Smooth muscle cell (in vitro differentiated cells): ENCODE results near the gene CREG2. TPM values are rescaled to one million over a fixed set of nuclear protein-coding genes. Genes with fewer than 3 reads are reported as not detected.

Experiments
- DNase-seq: peaks from one replicate; lab custom pipeline; 2025; ENCODE audit not compliant: unreplicated experiment; lab: John Stamatoyannopoulos, UW
- H2AFZ ChIP-seq: fragments of 200-600 bp; sonication (generic); 2 replicates; pipeline ENCODE4 v1.6.0; 2016; ENCODE audit warnings: antibody characterized with exemption, low read depth, mild to moderate bottlenecking
- H3F3A ChIP-seq: fragments of 200-600 bp; sonication (generic); 2 replicates; pipeline ENCODE4 v1.6.0; 2017; ENCODE audit warnings: antibody characterized with exemption, low read depth
- H3K27ac ChIP-seq: fragments of 200-600 bp; sonication (generic); 2 replicates; pipeline ENCODE4 v1.5.1; 2016; ENCODE audit warnings: low read depth, mild to moderate bottlenecking
- H3K27me3 ChIP-seq: fragments of 200-600 bp; sonication (generic); 2 replicates; pipeline ENCODE4 v1.6.1; 2016; ENCODE audit warnings: low read depth, mild to moderate bottlenecking
- H3K36me3 ChIP-seq: fragments of 200-600 bp; sonication (generic); 2 replicates; pipeline ENCODE4 v1.5.1; 2016; ENCODE audit warnings: low read depth
- H3K4me1 ChIP-seq: fragments of 200-600 bp; sonication (generic); 2 replicates; pipeline ENCODE4 v1.5.1; 2016; ENCODE audit warnings: low read depth
- H3K4me2 ChIP-seq: fragments of 200-600 bp; sonication (generic); 2 replicates; pipeline ENCODE4 v1.6.0; 2016; ENCODE audit warnings: mild to moderate bottlenecking
- H3K4me3 ChIP-seq: fragments of 200-600 bp; sonication (generic); 2 replicates; pipeline ENCODE4 v1.5.1; 2016; ENCODE audit warnings: mild to moderate bottlenecking
- H3K79me2 ChIP-seq: fragments of 200-600 bp; sonication (generic); 2 replicates; pipeline ENCODE4 v1.6.0; 2016; ENCODE audit warnings: low read depth, mild to moderate bottlenecking
- H3K9ac ChIP-seq: fragments of 200-600 bp; sonication (generic); 2 replicates; pipeline ENCODE4 v1.6.0; 2016; ENCODE audit warnings: low read depth
- H3K9me3 ChIP-seq: fragments of 200-600 bp; sonication (generic); replicated peaks from 2 replicates; pipeline ENCODE4 v1.5.1; 2016; ENCODE audit warnings: low read depth
- H4K20me1 ChIP-seq: fragments of 200-600 bp; sonication (generic); 2 replicates; pipeline ENCODE4 v1.6.0; 2016; ENCODE audit warnings: low read depth
- WGBS: methylation state at CpG from one replicate; pipeline ENCODE4 v1.1.7; 2016; ENCODE audit warnings: low lambda C conversion rate; 5-methylcytosine and 5-hydroxymethylcytosine counted together
- polyA plus RNA-seq: library from polyadenylated mRNA; unstranded; fragments of >200 nt; fragmentation: Nextera tagmentation; extraction: Ambion mirVana; gene quantifications from 2 replicates; pipeline ENCODE4 v1.2.1, GENCODE V29; 2016
- total RNA-seq: library from RNA; depleted of rRNA; stranded (reverse); fragments of >200 nt; gene quantifications from 2 replicates; pipeline ENCODE4 v1.2.3, GENCODE V29; 2014
- TF ChIP-seq, protein P1 (sequence below): fragments of 200-600 bp; sonication (generic); IDR thresholded peaks from 2 replicates; pipeline ENCODE4 v1.5.1; 2017; ENCODE audit warnings: borderline replicate concordance, mild to moderate bottlenecking, antibody characterized with exemption; ENCODE audit not compliant: insufficient read depth, poor library complexity, severe bottlenecking

The CREG2 gene
- total and polyA plus RNA-seq, 2 experiments from 2014 or later, result 0.62 to 1.2 TPM

DNA sequence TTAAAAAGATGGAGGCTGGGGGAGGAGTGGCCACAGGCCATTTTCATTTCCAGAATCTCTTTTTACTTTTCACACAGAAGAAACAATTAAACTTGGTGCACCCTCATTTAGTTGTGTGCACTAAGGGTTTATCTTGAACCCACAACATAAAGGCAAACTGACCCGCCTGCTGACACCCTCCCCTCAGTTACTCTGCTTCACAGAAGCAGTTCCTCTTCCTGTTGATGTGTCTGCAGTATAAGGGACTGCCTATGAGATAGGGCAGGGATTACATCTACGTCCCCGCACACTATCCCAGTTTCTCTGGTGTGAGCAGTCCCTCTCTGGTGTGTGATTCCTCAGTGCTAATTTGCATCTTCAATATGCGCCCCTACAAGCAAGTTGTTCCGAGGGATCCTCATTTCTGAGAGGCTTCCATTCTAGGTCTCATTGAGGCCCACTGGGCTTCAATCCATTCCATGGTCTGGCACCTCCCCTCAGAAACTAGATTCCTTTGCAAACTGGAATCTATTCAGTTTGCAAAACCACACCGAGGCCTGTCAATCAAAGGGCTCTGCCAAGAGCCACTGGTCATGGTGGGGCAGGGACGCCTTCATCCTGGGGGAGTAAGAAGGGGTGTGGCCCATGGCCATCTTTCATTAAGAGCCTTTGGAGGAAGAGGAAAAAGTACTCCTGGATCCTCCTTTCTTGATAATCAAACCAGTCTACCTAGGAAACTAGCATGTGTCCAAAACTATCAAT is 12.3 kb downstream of the CREG2 start:
- Histone ChIP-seq H2AFZ (no peak overlapping the region), H3K79me2 (no peaks in the 10 kb centered on the region), H3K4me2 (no peak overlapping the region), H3K4me1 (no peaks in the 10 kb centered on the region), H3K9ac (no peak overlapping the region), H3K4me3 (no peak overlapping the region), H3K27me3 (no peaks in the 10 kb centered on the region), H3K9me3 (no peaks in the 10 kb centered on the region), H3K36me3 (no peaks in the 10 kb centered on the region), H3F3A (no peaks in the 10 kb centered on the region), H4K20me1 (no peaks in the 10 kb centered on the region), H3K27ac (no peak overlapping the region)
- TF ChIP-seq, protein P1, sequence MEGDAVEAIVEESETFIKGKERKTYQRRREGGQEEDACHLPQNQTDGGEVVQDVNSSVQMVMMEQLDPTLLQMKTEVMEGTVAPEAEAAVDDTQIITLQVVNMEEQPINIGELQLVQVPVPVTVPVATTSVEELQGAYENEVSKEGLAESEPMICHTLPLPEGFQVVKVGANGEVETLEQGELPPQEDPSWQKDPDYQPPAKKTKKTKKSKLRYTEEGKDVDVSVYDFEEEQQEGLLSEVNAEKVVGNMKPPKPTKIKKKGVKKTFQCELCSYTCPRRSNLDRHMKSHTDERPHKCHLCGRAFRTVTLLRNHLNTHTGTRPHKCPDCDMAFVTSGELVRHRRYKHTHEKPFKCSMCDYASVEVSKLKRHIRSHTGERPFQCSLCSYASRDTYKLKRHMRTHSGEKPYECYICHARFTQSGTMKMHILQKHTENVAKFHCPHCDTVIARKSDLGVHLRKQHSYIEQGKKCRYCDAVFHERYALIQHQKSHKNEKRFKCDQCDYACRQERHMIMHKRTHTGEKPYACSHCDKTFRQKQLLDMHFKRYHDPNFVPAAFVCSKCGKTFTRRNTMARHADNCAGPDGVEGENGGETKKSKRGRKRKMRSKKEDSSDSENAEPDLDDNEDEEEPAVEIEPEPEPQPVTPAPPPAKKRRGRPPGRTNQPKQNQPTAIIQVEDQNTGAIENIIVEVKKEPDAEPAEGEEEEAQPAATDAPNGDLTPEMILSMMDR, result no peak
- 88% methylated on average over 7 of the region's 7 CpGs for WGBS
- DNase-seq, result no peak

DNA sequence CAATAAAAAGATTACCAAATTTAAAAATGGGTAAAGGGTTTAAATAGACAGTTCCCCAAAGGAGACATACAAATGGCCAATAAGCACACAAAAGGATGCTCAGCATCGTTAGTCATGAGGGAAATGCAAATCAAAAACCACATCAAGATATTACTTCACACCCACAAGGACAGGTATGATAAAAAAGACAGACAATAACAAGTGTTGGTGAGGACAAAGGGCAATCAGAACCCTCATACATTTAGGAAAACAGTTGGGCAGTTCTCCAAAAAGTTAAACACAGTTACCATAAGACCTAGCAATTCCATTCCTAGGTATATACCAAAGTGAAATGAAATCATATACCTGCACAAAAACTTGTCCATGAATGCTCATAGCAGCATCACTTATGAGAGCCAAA is 14.5 kb downstream of the CREG2 start:
- 59% methylated on average over 1 of the region's 1 CpG for WGBS
- H3K9me3 ChIP-seq, result no peaks in the 10 kb centered on the region
- no peaks in the 10 kb centered on the region for H3K27me3 ChIP-seq
- no peaks in the 10 kb centered on the region for H4K20me1 ChIP-seq
- H3K9ac ChIP-seq, result no peak overlapping the region
- H3K36me3 ChIP-seq, result no peaks in the 10 kb centered on the region
- TF ChIP-seq, protein P1, result no peak
- H3K79me2 ChIP-seq, result no peaks in the 10 kb centered on the region
- no peak overlapping the region for H3K27ac ChIP-seq
- no peaks in the 10 kb centered on the region for H3F3A ChIP-seq
- no peak overlapping the region for H3K4me2 ChIP-seq
- no peaks in the 10 kb centered on the region for H3K4me1 ChIP-seq
- H3K4me3 ChIP-seq, result no peak overlapping the region
- DNase-seq, result no peak
- no peak overlapping the region for H2AFZ ChIP-seq

DNA sequence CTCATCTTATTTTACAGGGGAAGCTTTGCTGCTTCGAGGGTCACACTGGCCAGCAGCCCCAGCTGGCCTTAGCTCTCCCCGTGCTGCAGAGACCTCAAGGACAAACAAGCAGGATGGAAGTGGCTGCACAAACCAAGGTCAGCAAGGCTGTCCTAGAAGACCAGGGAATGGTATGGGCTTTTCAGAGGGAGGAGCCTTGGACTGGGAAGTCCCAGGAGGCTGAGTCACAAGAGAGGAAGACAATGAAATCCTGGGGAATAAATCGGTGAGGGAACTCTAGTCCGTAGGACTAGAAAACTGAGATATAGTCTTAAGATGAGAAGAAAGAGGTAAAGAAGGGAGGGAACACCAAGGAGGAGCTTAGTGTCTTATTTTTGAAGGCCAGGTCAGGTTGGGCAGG is 15.7 kb downstream of the CREG2 start:
- H3K9me3 ChIP-seq, result no peaks in the 10 kb centered on the region
- 86% methylated on average over 4 of the region's 4 CpGs for WGBS
- H3K4me3 ChIP-seq, result no peak overlapping the region
- H3K36me3 ChIP-seq, result no peaks in the 10 kb centered on the region
- H3K4me1 ChIP-seq, result no peaks in the 10 kb centered on the region
- H2AFZ ChIP-seq, result no peak overlapping the region
- no peaks in the 10 kb centered on the region for H3F3A ChIP-seq
- no peak overlapping the region for H3K4me2 ChIP-seq
- DNase-seq, result no peak
- TF ChIP-seq, protein P1, result no peak
- no peaks in the 10 kb centered on the region for H3K79me2 ChIP-seq
- H3K27me3 ChIP-seq, result no peaks in the 10 kb centered on the region
- H3K9ac ChIP-seq, result no peak overlapping the region
- no peak overlapping the region for H3K27ac ChIP-seq
- no peaks in the 10 kb centered on the region for H4K20me1 ChIP-seq

- Histone ChIP-seq H3K27ac (no peak overlapping the region), H3K36me3 (no peaks in the 10 kb centered on the region), H3K79me2 (no peaks in the 10 kb centered on the region), H3K27me3 (no peaks in the 10 kb centered on the region), H3K4me2 (no peak overlapping the region), H3K9me3 (no peaks in the 10 kb centered on the region), H3K4me3 (no peak overlapping the region), H3K9ac (no peak overlapping the region), H2AFZ (no peak overlapping the region), H3K4me1 (no peaks in the 10 kb centered on the region), H3F3A (no peaks in the 10 kb centered on the region), H4K20me1 (no peaks in the 10 kb centered on the region)
- WGBS, result 98% methylated on average over 4 of the region's 4 CpGs
- DNase-seq, result no peak
- TF ChIP-seq, protein P1, result no peak
These were observed 18.2 kb downstream of the CREG2 start for GRCh38 chr2:101369100-101369499.
